MCF 10A (cell line): ENCODE data around the gene INTS1. TPM values are rescaled to one million over a fixed set of nuclear protein-coding genes. Genes with fewer than 3 reads are reported as not detected.

Experiments
- BruUV-seq: library from RNA; stranded (reverse); fragments of 400-500 nt; replicated peaks from 2 replicates; lab custom pipeline; 2021; lab: Mats Ljungman, UMichigan
- CTCF ChIA-PET: fragments of 300-600 bp; sonication (Branson Sonifier 250); formaldehyde crosslinking; extraction: SDS; loops from one replicate; lab custom pipeline; 2021; ENCODE audit warnings: antibody characterized with exemption, inconsistent platforms; lab: Yijun Ruan, JAX
- POLR2A ChIA-PET: fragments of 300-600, 350-650 bp; sonication (Branson Sonifier 250); formaldehyde crosslinking; extraction: SDS; loops from one replicate; lab custom pipeline; 2020; ENCODE audit warnings: antibody characterized with exemption, inconsistent platforms; lab: Yijun Ruan, JAX
- DNase-seq: peaks from one replicate; pipeline ENCODE4 v3.0.0-alpha.2; 2018; ENCODE audit not compliant: unreplicated experiment
- H3K27ac Mint-ChIP-seq: one replicate; pipeline ENCODE4 v1.8.0; 2022; ENCODE audit warnings: mild to moderate bottlenecking, low read depth, mixed read lengths; ENCODE audit not compliant: unreplicated experiment
- H3K27me3 Mint-ChIP-seq: one replicate; pipeline ENCODE4 v1.8.0; 2022; ENCODE audit warnings: mixed read lengths; ENCODE audit not compliant: insufficient read depth, unreplicated experiment
- H3K36me3 Mint-ChIP-seq: one replicate; pipeline ENCODE4 v1.8.0; 2022; ENCODE audit warnings: mild to moderate bottlenecking, moderate library complexity, mixed read lengths; ENCODE audit not compliant: insufficient read depth, unreplicated experiment
- H3K4me1 Mint-ChIP-seq: one replicate; pipeline ENCODE4 v1.8.0; 2022; ENCODE audit warnings: mixed read lengths; ENCODE audit not compliant: insufficient read depth, unreplicated experiment
- H3K4me3 Mint-ChIP-seq: one replicate; pipeline ENCODE4 v1.8.0; 2022; ENCODE audit warnings: mild to moderate bottlenecking, moderate library complexity, mixed read lengths; ENCODE audit not compliant: unreplicated experiment
- H3K9me3 Mint-ChIP-seq: one replicate; pipeline ENCODE4 v1.8.0; 2022; ENCODE audit warnings: mixed read lengths; ENCODE audit not compliant: unreplicated experiment
- CTCF ChIP-seq: fragments of 200-600 bp; IDR thresholded peaks from one replicate; pipeline ENCODE4 v1.8.0; 2022; ENCODE audit warnings: antibody characterized with exemption, mild to moderate bottlenecking; ENCODE audit not compliant: unreplicated experiment
- intact Hi-C: fragments of 100-400 bp; cut with micrococcal nuclease; formaldehyde crosslinking; loops from 2 replicates; pipeline ENCODE4 v1.14.1; 2022
- total RNA-seq: library from RNA; stranded (reverse); gene quantifications from 2 replicates; pipeline ENCODE4 v1.2.3, GENCODE V29; 2022

INTS1 gene
- total RNA-seq, 1 experiment from 2014 or later, result 86.3 TPM

DNA sequence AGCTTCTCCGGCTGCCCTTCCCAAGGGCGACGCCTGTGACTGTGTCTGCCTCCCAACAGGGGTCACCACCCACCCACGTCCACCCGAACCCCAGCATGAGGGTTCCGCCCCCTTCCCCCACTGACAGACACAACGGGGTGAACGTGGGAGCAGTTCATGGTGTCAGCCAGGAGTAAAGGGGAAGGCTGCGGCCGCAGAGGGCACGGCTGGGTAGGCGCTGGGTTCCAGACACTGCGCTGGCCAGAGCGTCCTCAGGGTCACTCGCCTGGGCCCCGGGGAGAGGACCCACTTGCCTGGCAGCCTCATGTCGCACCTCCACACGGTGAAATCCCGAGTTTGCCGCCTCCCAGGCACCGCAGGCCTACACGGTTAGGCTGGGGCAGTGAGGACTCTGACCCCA is 21.1 kb downstream of the INTS1 start:
- CTCF ChIA-PET, result no interaction called here
- intact Hi-C loops, result no loop called here

GRCh38 chr7:1481300-1481699 is 22.9 kb downstream of the INTS1 start:
- Mint-ChIP-seq H3K36me3 (peaks cover 30% of the 10 kb centered on the region), H3K27me3 (no peaks in the 10 kb centered on the region), H3K4me3 (no peak overlapping the region), H3K4me1 (no peaks in the 10 kb centered on the region), H3K27ac (no peak overlapping the region), H3K9me3 (no peaks in the 10 kb centered on the region)
- POLR2A ChIA-PET, result no interaction called here
- CTCF ChIA-PET, result interaction anchor here (0.5 kb wide), 1 partner anchor 81 kb away, joined by 3 read pairs; no protein-coding TSS in a partner anchor
- DNase-seq, result no peak
- TF ChIP-seq CTCF, result no peak
- intact Hi-C loops, result no loop called here
- BruUV-seq, result no TSS peak

More for the DNA sequence above, 21.1 kb downstream of the INTS1 start:
- no peak overlapping the region for H3K4me3 Mint-ChIP-seq
- no peaks in the 10 kb centered on the region for H3K9me3 Mint-ChIP-seq
- POLR2A ChIA-PET, result no interaction called here
- no peaks in the 10 kb centered on the region for H3K4me1 Mint-ChIP-seq
- H3K36me3 Mint-ChIP-seq, result peaks cover 43% of the 10 kb centered on the region
- H3K27me3 Mint-ChIP-seq, result no peaks in the 10 kb centered on the region
- TF ChIP-seq CTCF, result no peak
- no peak for DNase-seq
- BruUV-seq, result no TSS peak
- no peak overlapping the region for H3K27ac Mint-ChIP-seq

DNA sequence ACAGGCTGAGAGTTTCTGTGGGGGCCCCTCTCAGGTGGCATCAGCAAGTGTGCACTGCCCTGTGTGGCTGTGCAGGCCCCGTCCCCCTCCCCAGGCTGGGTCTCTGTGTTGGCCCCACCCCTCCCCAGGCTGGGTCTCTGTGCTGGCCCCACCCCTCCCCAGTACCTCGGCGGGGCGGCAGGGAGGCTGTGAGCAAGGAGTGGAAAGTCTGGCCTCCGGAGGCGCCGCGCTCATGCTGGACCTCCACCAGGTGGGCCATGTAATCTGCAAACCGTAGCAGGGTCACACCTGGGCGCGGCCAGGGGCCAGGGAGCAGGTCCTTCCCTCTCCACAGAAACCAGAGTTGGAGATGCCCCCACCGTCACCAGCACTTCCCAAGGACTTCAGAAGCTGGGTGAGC is 23.5 kb downstream of the INTS1 start:
- no peak for DNase-seq
- no peak for TF ChIP-seq CTCF
- POLR2A ChIA-PET, result no interaction called here
- CTCF ChIA-PET, result interaction anchor here (0.5 kb wide), 1 partner anchor 805 kb away, joined by 3 read pairs; no protein-coding TSS in a partner anchor
- no peaks in the 10 kb centered on the region for H3K9me3 Mint-ChIP-seq
- H3K4me3 Mint-ChIP-seq, result no peak overlapping the region
- intact Hi-C loops, result no loop called here
- BruUV-seq, result no TSS peak
- peaks cover 26% of the 10 kb centered on the region for H3K36me3 Mint-ChIP-seq
- no peaks in the 10 kb centered on the region for H3K4me1 Mint-ChIP-seq
- H3K27me3 Mint-ChIP-seq, result no peaks in the 10 kb centered on the region
- no peak overlapping the region for H3K27ac Mint-ChIP-seq

GRCh38 chr7:1479287-1479686 is 24.9 kb downstream of the INTS1 start:
- Mint-ChIP-seq H3K27me3 (no peaks in the 10 kb centered on the region), H3K4me3 (no peak overlapping the region), H3K36me3 (peaks cover 23% of the 10 kb centered on the region), H3K9me3 (no peaks in the 10 kb centered on the region), H3K27ac (no peak overlapping the region), H3K4me1 (no peaks in the 10 kb centered on the region)
- no TSS peak for BruUV-seq
- intact Hi-C loops, result no loop called here
- DNase-seq, result no peak
- CTCF ChIA-PET, result interaction anchor here (0.6 kb wide), 1 partner anchor 1473 kb away, joined by 3 read pairs; no protein-coding TSS in a partner anchor
- POLR2A ChIA-PET, result no interaction called here
- no peak for TF ChIP-seq CTCF
